Type B pancreatic cell (in vitro differentiated cells): ENCODE results near the gene ANXA6. TPM values are rescaled to one million over a fixed set of nuclear protein-coding genes. Genes with fewer than 3 reads are reported as not detected.

ENCODE experiments used
- DNase-seq: peaks from one replicate; pipeline ENCODE4 v3.0.0; 2021; ENCODE audit warnings: mixed read lengths; ENCODE audit not compliant: unreplicated experiment; ENCODE audit errors: extremely low spot score
- H3K27ac Mint-ChIP-seq: 2 replicates; pipeline ENCODE4 v1.8.0; 2021; ENCODE audit warnings: mild to moderate bottlenecking, mixed read lengths
- H3K27me3 Mint-ChIP-seq: 2 replicates; pipeline ENCODE4 v1.8.0; 2021; ENCODE audit warnings: mixed read lengths
- H3K36me3 Mint-ChIP-seq: 2 replicates; pipeline ENCODE4 v1.8.0; 2021; ENCODE audit warnings: mixed read lengths
- H3K4me1 Mint-ChIP-seq: one replicate; pipeline ENCODE4 v1.8.0; 2021; ENCODE audit warnings: mixed read lengths; ENCODE audit not compliant: unreplicated experiment
- H3K4me3 Mint-ChIP-seq: 2 replicates; pipeline ENCODE4 v1.8.0; 2021; ENCODE audit warnings: mild to moderate bottlenecking, mixed read lengths
- H3K9me3 Mint-ChIP-seq: 2 replicates; pipeline ENCODE4 v1.8.0; 2021; ENCODE audit warnings: mixed read lengths
- total RNA-seq: library from RNA; stranded (reverse); gene quantifications from 2 replicates; pipeline ENCODE4 v1.2.1, GENCODE V29; 2021; ENCODE audit warnings: low replicate concordance
- TF ChIP-seq, protein P1 (sequence below): fragments of 200-600 bp; sonication (generic); conservative IDR thresholded peaks from 2 replicates; pipeline ENCODE4 v1.5.0; 2021; ENCODE audit warnings: antibody characterized with exemption, mild to moderate bottlenecking

The ANXA6 gene
- total RNA-seq, 1 donor from 2014 or later = 200 TPM

DNA sequence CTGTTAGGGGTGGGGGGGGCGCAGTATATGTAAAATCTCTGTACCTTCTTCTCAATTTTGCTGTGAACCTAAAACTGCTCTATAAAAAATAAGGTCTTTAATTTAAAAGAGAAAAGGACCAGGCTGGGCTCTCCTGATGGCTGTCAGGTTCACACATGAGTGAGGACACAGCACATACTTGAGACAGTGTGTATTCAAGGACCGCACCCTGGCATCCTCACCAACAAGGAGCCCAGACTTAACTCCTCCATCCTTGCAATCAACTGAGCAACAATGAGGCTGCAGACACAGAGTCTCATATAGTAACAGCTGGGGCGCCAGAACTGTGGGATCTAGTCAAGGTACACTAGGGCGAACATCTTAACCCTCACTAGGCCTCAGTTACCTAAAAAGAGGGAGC, 86.6 kb downstream of the ANXA6 start:
- no peak for DNase-seq
- no peaks in the 10 kb centered on the region for H3K27me3 Mint-ChIP-seq
- H3K27ac Mint-ChIP-seq = no peak overlapping the region
- TF ChIP-seq, protein P1, sequence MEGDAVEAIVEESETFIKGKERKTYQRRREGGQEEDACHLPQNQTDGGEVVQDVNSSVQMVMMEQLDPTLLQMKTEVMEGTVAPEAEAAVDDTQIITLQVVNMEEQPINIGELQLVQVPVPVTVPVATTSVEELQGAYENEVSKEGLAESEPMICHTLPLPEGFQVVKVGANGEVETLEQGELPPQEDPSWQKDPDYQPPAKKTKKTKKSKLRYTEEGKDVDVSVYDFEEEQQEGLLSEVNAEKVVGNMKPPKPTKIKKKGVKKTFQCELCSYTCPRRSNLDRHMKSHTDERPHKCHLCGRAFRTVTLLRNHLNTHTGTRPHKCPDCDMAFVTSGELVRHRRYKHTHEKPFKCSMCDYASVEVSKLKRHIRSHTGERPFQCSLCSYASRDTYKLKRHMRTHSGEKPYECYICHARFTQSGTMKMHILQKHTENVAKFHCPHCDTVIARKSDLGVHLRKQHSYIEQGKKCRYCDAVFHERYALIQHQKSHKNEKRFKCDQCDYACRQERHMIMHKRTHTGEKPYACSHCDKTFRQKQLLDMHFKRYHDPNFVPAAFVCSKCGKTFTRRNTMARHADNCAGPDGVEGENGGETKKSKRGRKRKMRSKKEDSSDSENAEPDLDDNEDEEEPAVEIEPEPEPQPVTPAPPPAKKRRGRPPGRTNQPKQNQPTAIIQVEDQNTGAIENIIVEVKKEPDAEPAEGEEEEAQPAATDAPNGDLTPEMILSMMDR = no peak
- H3K4me1 Mint-ChIP-seq = peaks cover 26% of the 10 kb centered on the region
- H3K36me3 Mint-ChIP-seq = peaks cover 7% of the 10 kb centered on the region
- no peaks in the 10 kb centered on the region for H3K9me3 Mint-ChIP-seq
- no peak overlapping the region for H3K4me3 Mint-ChIP-seq

DNA sequence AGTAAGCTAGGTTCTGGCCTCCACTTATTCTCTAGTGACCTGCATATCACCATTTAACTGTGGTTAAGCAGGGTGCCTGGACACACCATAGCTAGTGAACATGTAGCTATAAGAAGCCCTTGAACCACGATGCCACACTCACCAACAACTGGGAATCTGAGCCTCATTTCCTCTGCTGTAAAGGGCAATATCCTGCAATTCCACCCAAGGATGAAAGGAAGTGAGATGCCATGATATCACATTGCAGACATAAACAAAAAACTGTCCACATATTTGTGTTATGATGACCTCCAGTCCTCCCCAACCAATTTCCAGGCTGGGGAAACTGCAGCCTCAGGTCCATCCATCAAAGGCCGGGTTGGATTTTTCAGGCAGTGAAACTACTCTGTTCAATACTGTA, 87.1 kb downstream of the ANXA6 start:
- TF ChIP-seq, protein P1 = no peak
- H3K4me3 Mint-ChIP-seq = no peak overlapping the region
- peaks cover 10% of the 10 kb centered on the region for H3K36me3 Mint-ChIP-seq
- H3K27ac Mint-ChIP-seq = no peak overlapping the region
- H3K9me3 Mint-ChIP-seq = no peaks in the 10 kb centered on the region
- no peak for DNase-seq
- no peaks in the 10 kb centered on the region for H3K27me3 Mint-ChIP-seq
- peaks cover 24% of the 10 kb centered on the region for H3K4me1 Mint-ChIP-seq

DNA sequence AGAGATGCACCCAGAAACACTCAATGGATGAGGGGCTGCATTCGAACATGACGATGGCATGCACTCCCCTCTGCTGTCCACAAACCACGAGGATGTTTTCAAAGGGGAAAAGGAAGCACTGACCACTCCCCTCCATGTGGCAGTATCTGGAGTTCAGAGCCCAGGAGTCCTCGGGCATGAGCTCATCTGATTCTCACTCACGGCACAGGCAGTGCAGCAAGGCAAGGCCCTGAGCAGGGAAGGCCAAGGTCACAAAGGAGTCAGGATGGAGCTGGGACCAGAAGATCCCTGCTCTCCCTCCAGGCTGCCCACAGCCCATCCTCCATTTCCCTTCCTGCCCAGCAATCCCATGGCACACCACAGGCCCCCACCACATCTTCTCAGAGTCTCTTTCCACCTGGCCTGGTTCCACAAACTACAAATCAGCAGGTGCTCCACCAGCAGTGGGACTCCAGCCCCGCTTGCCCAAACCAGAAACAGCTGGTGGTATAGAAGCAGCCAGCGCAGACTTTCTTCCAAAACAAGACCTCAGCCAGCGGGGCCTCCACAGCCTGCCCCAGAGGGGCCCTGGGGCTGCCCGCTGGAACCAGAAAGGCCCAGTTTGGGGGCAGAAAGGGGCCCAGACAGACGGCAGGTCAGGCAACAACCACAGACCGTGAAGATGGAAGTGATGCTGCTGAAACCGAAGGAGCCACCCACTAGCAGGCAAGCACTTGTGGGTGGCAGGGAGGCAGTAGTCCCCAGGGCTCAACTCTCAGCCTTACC, 89.0 kb downstream of the ANXA6 start:
- H3K9me3 Mint-ChIP-seq = no peaks in the 10 kb centered on the region
- H3K4me3 Mint-ChIP-seq = no peak overlapping the region
- H3K27me3 Mint-ChIP-seq = no peaks in the 10 kb centered on the region
- DNase-seq = no peak
- TF ChIP-seq, protein P1 = no peak
- H3K4me1 Mint-ChIP-seq = peaks cover 24% of the 10 kb centered on the region
- H3K27ac Mint-ChIP-seq = no peak overlapping the region
- peaks cover 10% of the 10 kb centered on the region for H3K36me3 Mint-ChIP-seq

DNA sequence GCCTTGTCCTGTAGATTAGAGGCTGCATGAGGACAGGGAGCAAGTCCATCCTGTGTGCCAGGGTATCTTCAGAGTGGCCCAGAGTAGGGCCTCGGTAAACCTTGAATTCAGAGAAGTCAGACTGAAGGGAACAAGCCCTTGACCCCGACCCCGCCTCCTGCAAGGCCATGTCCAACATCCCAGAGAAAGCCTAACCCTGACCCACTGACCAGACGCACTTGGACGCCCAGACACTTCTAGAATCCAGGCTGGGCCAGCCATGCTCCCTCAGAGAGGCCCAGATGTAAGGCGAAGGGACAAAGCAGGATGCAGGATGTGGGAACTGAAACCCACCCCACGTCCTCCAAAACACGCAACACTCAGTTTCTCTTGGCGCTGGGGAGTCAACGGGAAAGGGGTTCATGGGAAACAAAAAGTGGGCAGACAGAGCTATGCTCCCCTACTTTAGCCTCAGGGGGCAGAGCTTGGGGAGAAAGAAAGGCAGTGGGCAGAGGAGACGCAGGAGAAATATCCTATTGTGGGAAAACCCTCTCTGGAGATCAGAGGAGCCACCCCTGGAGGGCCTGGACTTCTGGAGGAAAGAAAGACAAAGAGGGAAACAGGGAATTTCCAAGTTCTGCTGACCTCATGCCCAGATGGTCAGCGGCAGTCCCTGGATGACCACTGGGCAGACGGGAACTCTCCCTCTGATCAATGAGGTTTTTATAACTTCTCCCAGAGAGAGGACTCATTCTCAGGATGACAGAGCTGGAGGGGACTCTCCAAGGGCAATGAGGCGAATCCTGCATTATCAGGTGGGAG, 89.7 kb downstream of the ANXA6 start:
- Mint-ChIP-seq H3K27ac (no peak overlapping the region), H3K36me3 (peaks cover 10% of the 10 kb centered on the region), H3K9me3 (no peaks in the 10 kb centered on the region), H3K4me1 (peaks cover 24% of the 10 kb centered on the region), H3K4me3 (no peak overlapping the region), H3K27me3 (no peaks in the 10 kb centered on the region)
- DNase-seq = no peak
- TF ChIP-seq, protein P1 = no peak

DNA sequence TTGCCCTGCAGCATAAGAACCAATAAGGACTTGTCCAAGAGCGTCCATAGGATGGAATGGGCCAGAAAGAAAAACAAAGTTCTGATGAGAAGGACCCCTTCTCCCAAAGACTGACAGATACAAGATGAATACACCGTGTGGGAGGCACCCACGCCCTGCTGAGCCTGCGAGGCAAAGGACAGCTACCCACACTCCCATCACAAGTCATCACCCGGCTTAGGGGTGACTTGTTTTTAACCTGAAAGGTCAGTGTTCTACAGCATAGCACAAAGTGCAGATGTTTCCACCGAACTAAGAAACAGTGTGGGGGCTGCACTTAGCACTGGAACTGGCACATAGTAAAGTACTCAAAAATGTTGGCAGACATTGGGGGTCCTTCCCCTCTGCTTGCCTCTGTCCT, 90.7 kb downstream of the ANXA6 start:
- no peak overlapping the region for H3K27ac Mint-ChIP-seq
- no peak overlapping the region for H3K4me3 Mint-ChIP-seq
- no peaks in the 10 kb centered on the region for H3K9me3 Mint-ChIP-seq
- no peak for DNase-seq
- no peaks in the 10 kb centered on the region for H3K27me3 Mint-ChIP-seq
- TF ChIP-seq, protein P1 = no peak
- peaks cover 11% of the 10 kb centered on the region for H3K36me3 Mint-ChIP-seq
- H3K4me1 Mint-ChIP-seq = peaks cover 19% of the 10 kb centered on the region
